GM12878 (cell line): ENCODE results near the gene STT3B. TPM values are rescaled to one million over a fixed set of nuclear protein-coding genes. Genes with fewer than 3 reads are reported as not detected.

Experiments
- ATAC-seq: fragments of 200-7000 bp; cut with Tn5 transposase; 3 replicates; pipeline ENCODE4 v1.9.1; 2020; ENCODE audit warnings: mild to moderate bottlenecking, moderate library complexity
- BruUV-seq: library from RNA; stranded (reverse); fragments of 400-500 nt; replicated peaks from 2 replicates; lab custom pipeline; 2021; lab: Mats Ljungman, UMichigan
- CTCF ChIA-PET: fragments of 300-600 bp; sonication (Branson Sonifier 250); formaldehyde crosslinking; extraction: SDS; loops from one replicate; lab custom pipeline; 2021; ENCODE audit warnings: inconsistent platforms; lab: Yijun Ruan, JAX
- POLR2A ChIA-PET: fragments of 350-600 bp; formaldehyde crosslinking; extraction: SDS; loops from one replicate; lab custom pipeline; 2021; ENCODE audit warnings: inconsistent platforms; lab: Charles Lee
- RAD21 ChIA-PET: fragments of 300-600 bp; sonication (Branson Sonifier 250); formaldehyde crosslinking; loops from one replicate; lab custom pipeline; 2023; ENCODE audit warnings: antibody characterized with exemption; ENCODE audit not compliant: unreplicated experiment; lab: Charles Lee
- SMC1A ChIA-PET: fragments of 300-600 bp; sonication (Branson Sonifier 250); formaldehyde crosslinking; loops from one replicate; lab custom pipeline; 2023; ENCODE audit not compliant: unreplicated experiment, uncharacterized antibody; lab: Charles Lee
- DNase-seq: peaks from one replicate; pipeline ENCODE4 v3.0.0-alpha.2; 2011; ENCODE audit warnings: low read depth, low spot score
- FAIRE-seq: peaks from 3 replicates; lab custom pipeline; 2011; peaks lifted over from hg19 to GRCh38; lab: Jason Lieb, UNC
- H2AFZ ChIP-seq: 2 replicates; pipeline ENCODE4 v1.6.0; 2011; ENCODE audit warnings: low read depth, low read length, control low read depth; ENCODE audit not compliant: control insufficient read depth
- H3K27ac ChIP-seq: 2 replicates; pipeline ENCODE4 v1.5.1; 2011; ENCODE audit warnings: control low read depth; ENCODE audit not compliant: control insufficient read depth, insufficient read depth
- H3K27me3 ChIP-seq, 2 experiments: replicated peaks in 1 of 2; 2 replicates each; pipeline versions ENCODE4 v1.6.0 to v1.6.1; 2011; ENCODE audit warnings: low read length in 1 of 2; ENCODE audit not compliant: control insufficient read depth in 2 of 2, insufficient read depth in 2 of 2
- H3K36me3 ChIP-seq, 2 experiments: 2 replicates each; pipeline ENCODE4 v1.5.1; 2011; ENCODE audit warnings: low read length in 1 of 2; ENCODE audit not compliant: control insufficient read depth in 2 of 2, insufficient read depth in 2 of 2
- H3K4me1 ChIP-seq: 2 replicates; pipeline ENCODE4 v1.6.1; 2011; ENCODE audit warnings: mild to moderate bottlenecking, low read length, moderate library complexity, mixed read lengths; ENCODE audit not compliant: control insufficient read depth, insufficient read depth
- H3K4me2 ChIP-seq: 2 replicates; pipeline ENCODE4 v1.6.0; 2011; ENCODE audit warnings: control low read depth; ENCODE audit not compliant: control insufficient read depth, insufficient read depth
- H3K4me3 ChIP-seq: fragments of 200-600 bp; sonication (generic); 2 replicates; pipeline ENCODE4 v1.5.1; 2016
- H3K79me2 ChIP-seq: 2 replicates; pipeline ENCODE4 v1.6.0; 2011; ENCODE audit warnings: low read length; ENCODE audit not compliant: control insufficient read depth, insufficient read depth
- H3K9ac ChIP-seq: 2 replicates; pipeline ENCODE4 v1.8.0; 2011; ENCODE audit warnings: low read length, control low read depth, mixed read lengths; ENCODE audit not compliant: control insufficient read depth, insufficient read depth
- H3K9me3 ChIP-seq: replicated peaks from 3 replicates; pipeline ENCODE4 v1.5.1; 2011; ENCODE audit warnings: mild to moderate bottlenecking, low read length; ENCODE audit not compliant: control insufficient read depth, insufficient read depth
- H4K20me1 ChIP-seq: 2 replicates; pipeline ENCODE4 v1.6.0; 2011; ENCODE audit not compliant: control insufficient read depth, insufficient read depth
- ATF7 ChIP-seq: fragments of 450-650 bp; IDR thresholded peaks from 2 replicates; pipeline ENCODE4 v1.6.1; 2016; ENCODE audit warnings: low read depth, mild to moderate bottlenecking
- CHD2 ChIP-seq: IDR thresholded peaks from 2 replicates; pipeline ENCODE4 v1.6.1; 2011; ENCODE audit warnings: low read depth, low read length, improper control_type of control experiment, borderline replicate concordance
- FOS ChIP-seq: IDR thresholded peaks from 3 replicates; pipeline ENCODE4 v1.6.1; 2011; ENCODE audit warnings: borderline replicate concordance; ENCODE audit not compliant: insufficient read length; ENCODE audit errors: extremely low read depth
- FOXM1 ChIP-seq: IDR thresholded peaks from 2 replicates; pipeline ENCODE4 v1.6.1; 2012; ENCODE audit warnings: low read depth, mild to moderate bottlenecking, inconsistent platforms, low read length, moderate library complexity
- IRF5 ChIP-seq: fragments of 450-650 bp; IDR thresholded peaks from 2 replicates; pipeline ENCODE4 v1.6.1; 2017; ENCODE audit warnings: borderline replicate concordance
- LARP7 ChIP-seq: fragments of 450-650 bp; IDR thresholded peaks from 2 replicates; pipeline ENCODE4 v1.6.1; 2017; ENCODE audit warnings: mild to moderate bottlenecking
- MYB ChIP-seq: fragments of 150-350 bp; IDR thresholded peaks from 2 replicates; pipeline ENCODE4 v1.6.1; 2014; ENCODE audit warnings: mild to moderate bottlenecking, low read depth, low read length, borderline replicate concordance
- NR2C2 ChIP-seq: IDR thresholded peaks from 2 replicates; pipeline ENCODE4 v1.6.1; 2011; ENCODE audit warnings: borderline replicate concordance, low read depth; ENCODE audit not compliant: control insufficient read depth, insufficient read length
- PBX3 ChIP-seq: IDR thresholded peaks from 2 replicates; pipeline ENCODE4 v1.6.1; 2011; ENCODE audit warnings: mild to moderate bottlenecking, low read depth, low read length, moderate library complexity; ENCODE audit not compliant: insufficient replicate concordance
- RAD51 ChIP-seq: fragments of 450-650 bp; IDR thresholded peaks from 2 replicates; pipeline ENCODE4 v1.6.1; 2016; ENCODE audit warnings: moderate library complexity, mild to moderate bottlenecking, inconsistent platforms
- RFX5 ChIP-seq: IDR thresholded peaks from 2 replicates; pipeline ENCODE4 v1.6.1; 2011; ENCODE audit warnings: low read depth, low read length, improper control_type of control experiment
- SKIL ChIP-seq: fragments of 450-650 bp; IDR thresholded peaks from 2 replicates; pipeline ENCODE4 v1.6.1; 2017; ENCODE audit warnings: mild to moderate bottlenecking, low read depth, inconsistent platforms; ENCODE audit not compliant: poor library complexity, severe bottlenecking
- TARDBP ChIP-seq: IDR thresholded peaks from 2 replicates; pipeline ENCODE4 v1.6.1; 2016; ENCODE audit warnings: borderline replicate concordance
- ZNF24 ChIP-seq: fragments of 450-650 bp; IDR thresholded peaks from 2 replicates; pipeline ENCODE4 v1.6.1; 2017; ENCODE audit warnings: antibody characterized with exemption, mild to moderate bottlenecking
- WGBS: methylation state at CpG from one replicate; pipeline ENCODE4 v1.1.6; 2016; ENCODE audit warnings: low lambda C conversion rate; ENCODE audit not compliant: insufficient replicate concordance, insufficient coverage; ENCODE audit errors: missing lambda C conversion rate; 5-methylcytosine and 5-hydroxymethylcytosine counted together
- in situ Hi-C: fragments of 300-500 bp; cut with MboI; formaldehyde crosslinking; loops from 9 replicates; pipeline ENCODE4 v1.14.3; 2018; ENCODE audit warnings: mixed read lengths
- intact Hi-C: fragments of 100-400 bp; cut with micrococcal nuclease; formaldehyde crosslinking; loops from one replicate; pipeline ENCODE4 v1.14.2; 2022; ENCODE audit not compliant: unreplicated experiment
- polyA plus RNA-seq, 11 experiments: library from polyadenylated mRNA; depleted of rRNA in 4 of 11; unstranded in 6 of 11; stranded (reverse) in 5 of 11; fragments of >200 nt; fragmentation: Nextera tagmentation in 4 of 11; fragmentation: Illumina TruSeq in 1 of 11; extraction: Ambion mirVana in 4 of 11; extraction: Trizol in 1 of 11; gene quantifications; 1 replicate in 1 of 11; 2 replicates in 10 of 11; pipeline versions ENCODE4 v1.2.1 to v1.2.3, GENCODE V29; 2011 to 2016; ENCODE audit warnings: inconsistent platforms in 2 of 11, missing spikeins in 2 of 11, low read depth in 1 of 11
- total RNA-seq, 4 experiments: library from RNA; depleted of rRNA in 3 of 4; stranded (reverse); fragments of >200 nt in 3 of 4; fragmentation: Illumina TruSeq in 1 of 4; extraction: Trizol in 1 of 4; gene quantifications; 2 replicates each; pipeline versions ENCODE4 v1.2.1 to v1.2.3, GENCODE V29; 2013 to 2021

Gene STT3B
- total and polyA plus RNA-seq, 10 of the 15 experiments (the other 5 are each of a cell fraction or from before 2014, with no cell fraction given): 19.9 to 208 (median 79.6) TPM

GRCh38 chr3:31552103-31552502 lies 19.4 kb downstream of the STT3B start (continued):
- TF ChIP-seq SKIL (no peak), PBX3 (no peak), RAD51 (no peak)

GRCh38 chr3:31553258-31553657 lies 20.5 kb downstream of the STT3B start:
- BruUV-seq: no TSS peak
- Histone ChIP-seq H3K4me2 (no peak overlapping the region), H3K27me3 (no peaks in the 10 kb centered on the region), H3K9ac (no peak overlapping the region), H3K4me3 (no peak overlapping the region), H4K20me1 (no peaks in the 10 kb centered on the region; the same call in 1 of the 2 replicates), H3K27ac (no peak overlapping the region), H3K9me3 (peaks cover 5% of the 10 kb centered on the region; the same call in 2 of the 3 replicates), H3K79me2 (peaks cover 92% of the 10 kb centered on the region), H2AFZ (no peak overlapping the region), H3K4me1 (no peaks in the 10 kb centered on the region), H3K36me3 (no peaks in the 10 kb centered on the region; a peak in 2 of 4 replicates)
- SMC1A ChIA-PET: no interaction called here
- CTCF ChIA-PET: interaction anchor here (1.9 kb wide), 1 partner anchor 142 kb away, joined by 8 read pairs; no protein-coding TSS in a partner anchor
- ATAC-seq: no peak
- 94% methylated on average over 3 of the region's 3 CpGs for WGBS
- DNase-seq: no peak
- POLR2A ChIA-PET: no interaction called here
- intact Hi-C loops (loop anchor here (5.0 kb wide), 2 partner anchors 144 to 214 kb away; no protein-coding TSS in a partner anchor), in situ Hi-C loops (no loop called here)
- RAD21 ChIA-PET: no interaction called here
- no peak for TF ChIP-seq SKIL
- TF ChIP-seq TARDBP: no peak
- no peak for TF ChIP-seq MYB
- no peak for TF ChIP-seq FOXM1
- TF ChIP-seq NR2C2: no peak
- no peak for TF ChIP-seq IRF5
- no peak for TF ChIP-seq ZNF24
- no peak for TF ChIP-seq ATF7
- TF ChIP-seq FOS: no peak
- no peak for TF ChIP-seq LARP7
- no peak for TF ChIP-seq CHD2
- no peak for TF ChIP-seq RFX5
- FAIRE-seq: no peak
